Activated T-helper 2 cell treated with anti-CD3 and anti-CD28 coated beads, Interferon-gamma antibody, Interleukin-2, Interleukin-4, amounts not matched to agents 10 μg/mL and 5 μg/mL and 100 μg/mL, durations not matched to agents 14 hours and 24 hours and 36 hours (primary cell): ENCODE results near the gene HHIPL2. TPM values are rescaled to one million over a fixed set of nuclear protein-coding genes. Genes with fewer than 3 reads are reported as not detected.

Experiments used
- DNase-seq: peaks from one replicate; pipeline ENCODE4 v3.0.0; 2021; ENCODE audit warnings: low spot score
- H3K27ac Mint-ChIP-seq: one replicate; pipeline ENCODE4 v1.8.0; 2021; ENCODE audit warnings: mixed read lengths
- H3K27me3 Mint-ChIP-seq: one replicate; pipeline ENCODE4 v1.8.0; 2021; ENCODE audit warnings: low read depth, mixed read lengths
- H3K36me3 Mint-ChIP-seq: one replicate; pipeline ENCODE4 v1.8.0; 2021; ENCODE audit warnings: low read depth, mixed read lengths
- H3K4me1 Mint-ChIP-seq: one replicate; pipeline ENCODE4 v1.8.0; 2021; ENCODE audit warnings: low read depth, mixed read lengths
- H3K4me3 Mint-ChIP-seq: one replicate; pipeline ENCODE4 v1.8.0; 2021; ENCODE audit warnings: low read depth, mild to moderate bottlenecking, moderate library complexity, mixed read lengths
- H3K9me3 Mint-ChIP-seq: one replicate; pipeline ENCODE4 v1.8.0; 2021; ENCODE audit warnings: mixed read lengths
- intact Hi-C: fragments of 100-400 bp; cut with micrococcal nuclease; formaldehyde crosslinking; loops from one replicate; pipeline ENCODE4 v1.15.1; 2023
- total RNA-seq: library from RNA; stranded (reverse); gene quantifications from 2 replicates; pipeline ENCODE4 v1.2.3, GENCODE V29; 2022

HHIPL2 gene
- total RNA-seq, 1 donor from 2014 or later, result 0.21 TPM

DNA sequence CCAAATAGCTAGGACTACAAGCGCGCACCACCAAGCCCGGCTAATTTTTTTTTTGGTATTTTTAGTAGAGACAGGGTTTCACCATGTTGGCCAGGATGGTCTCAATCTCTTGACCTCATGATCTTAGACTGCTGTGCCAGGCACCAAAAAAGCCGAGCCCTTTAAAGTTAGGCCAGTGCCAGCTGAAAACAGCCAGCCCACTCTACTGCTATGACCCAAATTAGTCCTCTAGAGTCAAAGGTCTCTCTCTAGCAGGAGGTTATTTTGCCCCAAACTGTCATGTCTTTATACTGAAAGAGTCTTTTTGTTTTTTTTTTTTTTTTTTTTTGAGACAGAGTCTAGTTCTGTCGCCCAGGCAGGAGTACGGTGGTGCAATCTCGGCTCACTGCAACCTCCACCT, 9.7 kb upstream of the HHIPL2 start:
- no peak overlapping the region for H3K4me3 Mint-ChIP-seq
- H3K27ac Mint-ChIP-seq, result no peak overlapping the region
- intact Hi-C loops, result no loop called here
- peaks cover 2% of the 10 kb centered on the region for H3K4me1 Mint-ChIP-seq
- H3K27me3 Mint-ChIP-seq, result no peaks in the 10 kb centered on the region
- DNase-seq, result no peak
- H3K36me3 Mint-ChIP-seq, result peaks cover 24% of the 10 kb centered on the region
- no peaks in the 10 kb centered on the region for H3K9me3 Mint-ChIP-seq

DNA sequence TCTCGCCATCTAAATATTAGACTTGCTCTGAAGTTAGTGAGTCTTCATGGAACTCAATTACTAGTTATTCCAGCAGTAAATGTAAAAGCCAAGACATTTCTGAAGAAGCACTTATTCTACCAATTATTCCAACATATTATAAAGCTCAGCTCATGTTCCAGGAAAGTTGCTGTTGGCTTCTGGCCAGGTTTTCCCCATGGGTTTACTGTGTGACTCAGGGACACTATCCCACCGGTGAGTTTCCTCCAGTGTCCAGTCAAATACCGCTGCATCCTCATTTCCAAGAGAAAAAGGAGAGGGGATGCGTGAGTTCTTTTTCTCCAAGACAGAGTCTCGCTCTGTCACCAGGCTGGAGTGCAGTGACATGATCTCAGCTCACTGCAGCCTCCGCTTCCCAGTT, 9.2 kb upstream of the HHIPL2 start:
- Mint-ChIP-seq H3K4me3 (no peak overlapping the region), H3K27ac (no peak overlapping the region), H3K27me3 (no peaks in the 10 kb centered on the region), H3K9me3 (no peaks in the 10 kb centered on the region), H3K4me1 (peaks cover 2% of the 10 kb centered on the region), H3K36me3 (peaks cover 22% of the 10 kb centered on the region)
- no peak for DNase-seq
- intact Hi-C loops, result no loop called here

DNA sequence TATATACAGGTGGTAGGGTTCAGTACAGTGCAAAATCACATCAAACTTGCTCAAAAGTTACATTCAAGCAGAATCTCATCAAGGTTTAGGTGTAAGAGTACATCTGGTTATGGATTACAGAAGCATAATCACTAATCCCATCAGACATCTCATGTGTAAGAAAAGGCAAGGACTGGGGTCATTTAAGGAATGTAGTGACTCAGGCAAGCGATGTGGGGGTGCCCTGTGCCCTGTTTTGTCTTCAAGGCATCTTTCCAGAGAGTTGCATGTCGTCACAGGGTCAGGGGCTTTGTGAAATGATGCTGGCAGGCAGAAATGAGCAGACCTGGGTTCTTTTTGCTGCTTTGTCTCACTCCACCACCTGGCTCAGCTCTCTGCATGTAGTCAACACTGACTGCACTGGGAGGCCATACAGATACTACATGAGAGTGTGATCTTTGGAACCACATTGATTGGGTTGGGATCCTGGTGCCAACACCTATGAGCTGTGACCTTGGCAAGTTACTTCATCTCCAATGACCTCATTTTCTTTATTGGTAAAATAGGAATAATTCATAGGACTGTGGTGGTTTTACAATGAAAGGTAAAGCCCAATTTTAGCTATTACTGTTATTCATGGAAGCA, 8.2 kb upstream of the HHIPL2 start:
- Mint-ChIP-seq H3K4me3 (no peak overlapping the region), H3K9me3 (no peaks in the 10 kb centered on the region), H3K4me1 (no peaks in the 10 kb centered on the region), H3K27me3 (no peaks in the 10 kb centered on the region), H3K27ac (no peak overlapping the region), H3K36me3 (peaks cover 15% of the 10 kb centered on the region)
- DNase-seq, result no peak
- intact Hi-C loops, result no loop called here

DNA sequence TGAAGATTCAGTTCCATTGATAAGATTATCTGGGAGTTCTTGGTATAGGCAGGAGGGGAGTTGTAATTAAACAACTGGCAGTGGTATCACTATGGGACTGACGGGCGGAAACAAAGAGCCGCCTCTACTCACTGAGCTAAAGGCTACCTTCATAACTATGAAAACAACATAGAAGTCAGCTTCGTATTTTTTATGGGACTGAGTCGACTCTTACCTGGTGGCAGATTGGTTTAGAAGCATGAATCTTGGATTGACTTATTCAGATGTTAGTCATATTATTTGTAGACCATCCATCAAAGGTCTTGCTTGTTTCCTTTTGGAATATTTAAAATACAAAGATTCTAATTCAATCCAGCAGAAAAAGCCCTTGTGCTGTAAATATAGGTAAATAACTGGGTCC, 6.3 kb upstream of the HHIPL2 start:
- Mint-ChIP-seq H3K36me3 (peaks cover 6% of the 10 kb centered on the region), H3K27ac (no peak overlapping the region)

DNA sequence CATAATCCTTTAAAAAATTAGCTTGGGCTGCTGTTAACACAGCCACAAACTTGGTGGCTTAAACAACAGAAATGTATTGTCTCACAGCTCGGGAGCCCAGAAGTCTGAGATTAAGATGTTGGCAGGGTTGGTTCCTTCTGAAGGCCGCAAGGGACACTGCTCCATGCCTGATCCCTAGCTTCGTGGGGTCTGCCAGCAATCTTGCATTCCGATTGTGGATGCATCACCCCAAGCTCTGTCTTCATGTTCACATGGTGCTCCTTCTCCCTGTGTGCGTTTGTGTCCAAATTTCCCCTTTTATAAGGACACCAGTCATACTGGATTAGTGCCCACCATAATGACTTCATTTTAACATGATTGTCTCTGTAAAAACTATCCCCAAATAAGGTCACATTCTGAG, 5.0 kb upstream of the HHIPL2 start:
- H3K36me3 Mint-ChIP-seq, result peaks cover 3% of the 10 kb centered on the region
- H3K9me3 Mint-ChIP-seq, result no peaks in the 10 kb centered on the region
- DNase-seq, result no peak
- H3K27me3 Mint-ChIP-seq, result no peaks in the 10 kb centered on the region
- H3K4me1 Mint-ChIP-seq, result no peaks in the 10 kb centered on the region
- intact Hi-C loops, result no loop called here
- no peak overlapping the region for H3K27ac Mint-ChIP-seq
- H3K4me3 Mint-ChIP-seq, result no peak overlapping the region

More for the DNA sequence above, 6.3 kb upstream of the HHIPL2 start:
- intact Hi-C loops, result no loop called here
- H3K4me3 Mint-ChIP-seq, result no peak overlapping the region
- no peaks in the 10 kb centered on the region for H3K4me1 Mint-ChIP-seq
- H3K27me3 Mint-ChIP-seq, result no peaks in the 10 kb centered on the region
- no peaks in the 10 kb centered on the region for H3K9me3 Mint-ChIP-seq
- DNase-seq, result no peak

DNA sequence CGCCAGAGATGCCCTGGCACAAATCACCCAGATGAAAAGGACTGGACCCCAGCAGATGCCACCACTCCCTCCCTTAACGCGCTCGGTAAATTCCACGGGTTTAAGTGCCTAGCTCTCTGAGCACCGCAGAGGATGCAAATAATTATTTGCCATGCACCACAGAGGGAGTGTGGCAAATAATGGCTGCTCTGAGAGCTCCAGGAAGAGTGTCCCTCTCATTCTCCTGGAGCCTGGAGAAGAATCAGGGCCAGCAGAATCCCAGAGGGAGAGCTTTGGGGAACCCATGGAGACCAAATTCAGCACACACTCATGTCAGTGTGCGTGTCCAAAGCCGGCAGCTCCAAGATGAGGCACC, 667 bp downstream of the HHIPL2 start:
- Mint-ChIP-seq H3K27me3 (peaks cover 17% of the 10 kb centered on the region), H3K27ac (no peak overlapping the region), H3K4me1 (no peaks in the 10 kb centered on the region), H3K9me3 (no peaks in the 10 kb centered on the region), H3K36me3 (no peaks in the 10 kb centered on the region), H3K4me3 (no peak overlapping the region)
- intact Hi-C loops, result no loop called here
- no peak for DNase-seq

DNA sequence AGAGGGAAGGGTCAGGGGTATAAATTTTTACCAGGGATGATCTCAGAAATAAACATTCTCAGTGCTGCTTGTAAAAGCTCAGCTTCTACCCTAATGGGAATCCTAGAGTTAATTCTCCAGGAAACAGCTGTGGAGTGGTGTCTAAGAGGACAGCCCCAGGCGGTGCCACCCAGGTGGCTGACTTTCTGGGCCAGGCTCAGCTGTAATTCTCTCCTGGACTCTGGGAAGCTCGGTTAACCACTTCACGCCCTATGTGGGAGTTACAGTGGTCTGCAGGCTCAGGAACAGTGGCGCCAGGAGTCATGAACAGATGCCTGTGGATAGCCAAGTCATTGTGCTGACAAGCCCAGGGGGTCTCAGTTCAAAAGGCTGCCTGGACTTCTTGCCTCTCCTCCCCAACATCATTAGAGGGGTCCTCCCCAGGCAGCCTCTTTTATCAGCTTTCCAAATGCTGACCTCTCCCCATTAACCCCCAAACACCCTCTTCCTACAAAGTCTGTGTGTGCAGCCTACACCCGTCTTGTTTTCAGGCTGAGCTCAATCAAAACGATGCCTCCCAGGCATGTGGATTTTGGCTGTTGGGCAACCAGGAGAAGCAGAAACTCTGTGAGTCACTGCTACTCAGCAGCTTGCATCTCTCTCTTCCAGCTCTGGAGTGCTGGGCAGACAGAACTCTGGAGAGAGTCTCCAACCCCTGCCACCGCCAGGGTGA, 1.2 kb downstream of the HHIPL2 start:
- no peaks in the 10 kb centered on the region for H3K9me3 Mint-ChIP-seq
- peaks cover 17% of the 10 kb centered on the region for H3K27me3 Mint-ChIP-seq
- DNase-seq, result no peak
- no peak overlapping the region for H3K4me3 Mint-ChIP-seq
- H3K4me1 Mint-ChIP-seq, result no peaks in the 10 kb centered on the region
- H3K27ac Mint-ChIP-seq, result no peak overlapping the region
- H3K36me3 Mint-ChIP-seq, result no peaks in the 10 kb centered on the region
- intact Hi-C loops, result no loop called here

DNA sequence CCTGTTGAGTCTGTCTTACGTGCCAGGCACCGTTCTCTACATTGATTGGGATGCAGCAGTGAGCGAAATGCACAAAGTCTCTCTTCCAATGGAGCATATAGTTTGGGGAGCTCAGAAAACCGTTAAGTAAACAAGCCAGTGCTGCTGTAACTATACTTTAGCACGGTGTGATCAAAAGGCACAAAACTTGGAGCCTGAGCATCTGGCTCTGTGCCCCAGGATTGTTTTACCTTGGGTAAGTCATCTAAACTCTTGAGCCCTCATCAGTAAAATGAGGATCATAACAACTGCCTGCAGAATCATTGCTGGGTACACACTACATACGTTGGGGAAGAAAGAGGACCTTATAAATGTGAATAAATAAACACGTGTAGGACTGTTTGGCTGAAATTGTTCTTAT, 1.8 kb downstream of the HHIPL2 start:
- H3K4me3 Mint-ChIP-seq, result no peak overlapping the region
- intact Hi-C loops, result no loop called here
- H3K27ac Mint-ChIP-seq, result no peak overlapping the region
- peaks cover 17% of the 10 kb centered on the region for H3K27me3 Mint-ChIP-seq
- DNase-seq, result no peak
- no peaks in the 10 kb centered on the region for H3K9me3 Mint-ChIP-seq
- no peaks in the 10 kb centered on the region for H3K4me1 Mint-ChIP-seq
- no peaks in the 10 kb centered on the region for H3K36me3 Mint-ChIP-seq

DNA sequence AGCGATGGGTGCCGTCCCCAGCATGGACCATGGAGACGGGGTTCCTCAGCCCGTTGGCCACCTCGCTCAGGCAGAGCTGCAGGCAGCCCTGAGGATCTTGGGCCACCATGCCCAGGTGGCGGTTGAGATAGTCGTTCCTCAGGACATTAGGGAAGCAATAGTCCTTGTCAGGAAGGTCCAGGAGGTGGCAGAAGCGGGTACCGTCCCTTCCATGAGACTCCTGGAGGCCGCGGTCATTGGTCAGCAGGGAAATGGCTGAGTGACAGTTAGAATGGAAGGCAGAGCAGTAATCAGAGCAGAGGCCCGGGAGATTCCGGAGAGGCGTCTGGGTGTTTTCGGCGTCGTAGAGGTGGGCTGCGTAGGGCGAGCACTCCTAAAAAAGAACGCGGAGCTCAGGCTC, 4.1 kb downstream of the HHIPL2 start:
- Mint-ChIP-seq H3K27me3 (peaks cover 17% of the 10 kb centered on the region), H3K4me1 (no peaks in the 10 kb centered on the region), H3K4me3 (no peak overlapping the region), H3K27ac (no peak overlapping the region), H3K36me3 (no peaks in the 10 kb centered on the region), H3K9me3 (no peaks in the 10 kb centered on the region)
- intact Hi-C loops, result no loop called here
- DNase-seq, result no peak

DNA sequence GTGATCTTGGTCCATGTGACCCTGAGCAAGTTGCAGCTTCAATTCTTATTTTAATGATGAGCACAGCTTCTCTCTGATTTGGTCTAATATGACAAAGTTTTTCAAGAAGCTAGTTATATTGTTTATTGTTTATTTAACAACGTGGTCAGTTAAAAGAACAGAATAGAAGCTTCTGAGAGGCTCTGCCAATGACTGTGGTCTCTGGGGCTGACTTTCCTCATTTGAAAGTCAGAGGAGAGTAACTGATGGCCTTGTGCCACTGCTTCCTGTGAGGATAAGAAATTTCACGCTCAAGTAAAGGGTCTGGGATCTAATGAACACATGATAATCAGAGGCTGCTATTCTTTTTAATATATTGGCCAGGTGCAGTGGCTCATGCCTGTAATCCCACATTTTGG, 7.3 kb downstream of the HHIPL2 start:
- Mint-ChIP-seq H3K4me3 (no peak overlapping the region), H3K9me3 (no peaks in the 10 kb centered on the region)
- DNase-seq, result no peak

DNA sequence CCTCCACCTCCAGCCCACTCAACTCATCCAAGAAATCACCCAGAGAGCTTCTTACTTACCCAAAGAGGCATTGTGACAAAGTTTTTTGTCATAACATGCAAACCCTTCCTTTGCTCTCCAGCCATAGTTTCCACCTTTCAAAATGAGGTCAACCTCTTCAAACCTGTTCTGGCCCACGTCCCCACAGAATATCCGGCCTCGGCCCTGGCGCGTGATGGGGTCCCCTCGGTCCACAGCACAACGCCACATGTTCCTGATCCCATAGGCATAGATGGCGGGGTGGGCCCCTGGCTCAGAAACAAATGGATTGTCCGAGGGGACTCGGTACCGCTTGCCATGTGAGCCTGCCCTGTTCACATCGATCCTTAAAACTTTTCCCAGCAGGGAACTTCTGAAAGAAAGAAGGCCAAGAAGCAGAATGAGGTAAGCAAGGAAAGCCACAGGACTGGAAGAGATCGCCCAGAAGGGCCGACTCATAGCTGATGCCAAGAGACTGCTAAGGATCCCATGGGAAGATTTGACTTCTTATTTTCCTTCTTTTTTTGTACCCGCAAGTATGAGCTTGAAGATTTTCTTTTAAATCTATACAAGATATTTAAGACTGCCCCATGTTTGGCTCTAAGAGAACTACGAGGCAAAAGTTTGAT, 7.8 kb downstream of the HHIPL2 start:
- peaks cover 10% of the 10 kb centered on the region for H3K27me3 Mint-ChIP-seq
- no peaks in the 10 kb centered on the region for H3K4me1 Mint-ChIP-seq
- no peaks in the 10 kb centered on the region for H3K36me3 Mint-ChIP-seq
- no peak overlapping the region for H3K4me3 Mint-ChIP-seq
- no peak for DNase-seq
- intact Hi-C loops, result no loop called here
- H3K27ac Mint-ChIP-seq, result no peak overlapping the region
- H3K9me3 Mint-ChIP-seq, result no peaks in the 10 kb centered on the region

More for the DNA sequence above, 7.3 kb downstream of the HHIPL2 start:
- Mint-ChIP-seq H3K36me3 (no peaks in the 10 kb centered on the region), H3K4me1 (no peaks in the 10 kb centered on the region), H3K27ac (no peak overlapping the region), H3K27me3 (peaks cover 12% of the 10 kb centered on the region)
- intact Hi-C loops, result no loop called here

DNA sequence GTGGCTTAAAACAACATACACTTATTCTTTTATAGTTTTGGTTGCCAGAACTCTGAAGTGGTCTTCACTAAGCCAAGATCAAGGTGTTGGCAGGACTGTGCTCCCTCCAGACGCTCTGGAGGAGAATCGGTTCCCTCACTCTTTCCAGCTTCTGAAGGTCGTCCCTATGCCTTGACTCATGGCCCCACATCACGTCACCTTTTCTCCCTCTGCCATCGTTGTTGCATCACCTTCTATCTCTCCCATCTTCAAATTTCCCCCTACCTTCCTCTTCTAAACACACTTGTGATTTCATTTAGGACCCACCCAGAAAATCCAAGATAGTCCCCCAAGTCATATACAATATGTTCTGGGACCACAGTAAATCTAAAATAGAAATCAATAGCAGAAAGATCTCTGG, 12.4 kb downstream of the HHIPL2 start:
- no peak for DNase-seq
- no peaks in the 10 kb centered on the region for H3K4me1 Mint-ChIP-seq
- H3K9me3 Mint-ChIP-seq, result no peaks in the 10 kb centered on the region
- no peak overlapping the region for H3K4me3 Mint-ChIP-seq
- intact Hi-C loops, result no loop called here
- no peaks in the 10 kb centered on the region for H3K36me3 Mint-ChIP-seq
- no peak overlapping the region for H3K27ac Mint-ChIP-seq
- H3K27me3 Mint-ChIP-seq, result peaks cover 17% of the 10 kb centered on the region

DNA sequence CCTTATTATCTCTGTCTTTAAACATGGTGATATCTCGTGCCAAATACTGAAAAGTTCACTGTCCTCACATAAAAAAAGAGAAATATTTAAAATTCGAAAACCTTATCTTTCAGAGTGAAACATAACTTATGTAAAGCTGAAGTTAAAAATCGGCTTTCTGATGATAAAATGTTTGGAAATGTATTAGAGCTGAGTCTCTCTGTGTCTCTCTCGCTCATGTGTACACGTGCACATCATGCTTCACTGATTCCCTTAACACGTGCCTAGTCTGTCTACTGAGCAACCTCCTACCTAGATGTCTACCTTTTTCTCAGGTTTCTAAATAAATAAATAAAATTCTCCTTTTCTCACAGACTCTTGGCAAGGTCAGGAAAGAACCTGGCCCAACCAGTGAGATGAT, 17.1 kb downstream of the HHIPL2 start:
- Mint-ChIP-seq H3K27me3 (peaks cover 16% of the 10 kb centered on the region), H3K36me3 (no peaks in the 10 kb centered on the region), H3K4me1 (no peaks in the 10 kb centered on the region), H3K9me3 (no peaks in the 10 kb centered on the region), H3K27ac (no peak overlapping the region), H3K4me3 (no peak overlapping the region)
- intact Hi-C loops, result no loop called here
- DNase-seq, result no peak
